HG03439 (cell line): ENCODE results near the gene EPHB3.

Experiments
- ATAC-seq: cut with Tn5 transposase; IDR thresholded peaks from one replicate; pipeline ENCODE4 v1.9.1; 2021; ENCODE audit warnings: mild to moderate bottlenecking, moderate library complexity; ENCODE audit not compliant: unreplicated experiment

Gene EPHB3

GRCh38 chr3:184578822-184579221 lies 17.2 kb downstream of the EPHB3 start:
- no peak for ATAC-seq

GRCh38 chr3:184579513-184579912 lies 17.9 kb downstream of the EPHB3 start:
- ATAC-seq: no peak

GRCh38 chr3:184580376-184580775 lies 18.8 kb downstream of the EPHB3 start:
- no peak for ATAC-seq

- no peak for ATAC-seq
Measured at GRCh38 chr3:184581331-184581855, 19.8 kb downstream of the EPHB3 start.

- ATAC-seq: no peak
Measured at GRCh38 chr3:184582646-184583577, 21.3 kb downstream of the EPHB3 start.

- ATAC-seq: no peak
Measured at GRCh38 chr3:184583578-184584451, 22.2 kb downstream of the EPHB3 start.

- ATAC-seq: no peak
Measured at GRCh38 chr3:184584464-184584891, 22.9 kb downstream of the EPHB3 start.

GRCh38 chr3:184585545-184585944 lies 24.0 kb downstream of the EPHB3 start:
- no peak for ATAC-seq

GRCh38 chr3:184586851-184587250 lies 25.3 kb downstream of the EPHB3 start:
- no peak for ATAC-seq

- no peak for ATAC-seq
Measured at GRCh38 chr3:184588776-184589175, 27.2 kb downstream of the EPHB3 start.

- no peak for ATAC-seq
Measured at GRCh38 chr3:184590795-184591194, 29.2 kb downstream of the EPHB3 start.

- ATAC-seq: no peak
Measured at GRCh38 chr3:184591789-184592188, 30.2 kb downstream of the EPHB3 start.

GRCh38 chr3:184592371-184593219 lies 31.0 kb downstream of the EPHB3 start:
- ATAC-seq: no peak

- ATAC-seq: no peak
Measured at GRCh38 chr3:184593220-184593927, 31.8 kb downstream of the EPHB3 start.

- no peak for ATAC-seq
Measured at GRCh38 chr3:184593928-184594303, 32.3 kb downstream of the EPHB3 start.

- no peak for ATAC-seq
Measured at GRCh38 chr3:184594371-184595001, 32.9 kb downstream of the EPHB3 start.

- ATAC-seq: no peak
Measured at GRCh38 chr3:184595726-184596125, 34.1 kb downstream of the EPHB3 start.

- ATAC-seq: no peak
Measured at GRCh38 chr3:184596233-184596632, 34.6 kb downstream of the EPHB3 start.

GRCh38 chr3:184596886-184597575 lies 35.4 kb downstream of the EPHB3 start:
- ATAC-seq: no peak
